Measurements from ENCODE around the gene RANBP9.

DNA sequence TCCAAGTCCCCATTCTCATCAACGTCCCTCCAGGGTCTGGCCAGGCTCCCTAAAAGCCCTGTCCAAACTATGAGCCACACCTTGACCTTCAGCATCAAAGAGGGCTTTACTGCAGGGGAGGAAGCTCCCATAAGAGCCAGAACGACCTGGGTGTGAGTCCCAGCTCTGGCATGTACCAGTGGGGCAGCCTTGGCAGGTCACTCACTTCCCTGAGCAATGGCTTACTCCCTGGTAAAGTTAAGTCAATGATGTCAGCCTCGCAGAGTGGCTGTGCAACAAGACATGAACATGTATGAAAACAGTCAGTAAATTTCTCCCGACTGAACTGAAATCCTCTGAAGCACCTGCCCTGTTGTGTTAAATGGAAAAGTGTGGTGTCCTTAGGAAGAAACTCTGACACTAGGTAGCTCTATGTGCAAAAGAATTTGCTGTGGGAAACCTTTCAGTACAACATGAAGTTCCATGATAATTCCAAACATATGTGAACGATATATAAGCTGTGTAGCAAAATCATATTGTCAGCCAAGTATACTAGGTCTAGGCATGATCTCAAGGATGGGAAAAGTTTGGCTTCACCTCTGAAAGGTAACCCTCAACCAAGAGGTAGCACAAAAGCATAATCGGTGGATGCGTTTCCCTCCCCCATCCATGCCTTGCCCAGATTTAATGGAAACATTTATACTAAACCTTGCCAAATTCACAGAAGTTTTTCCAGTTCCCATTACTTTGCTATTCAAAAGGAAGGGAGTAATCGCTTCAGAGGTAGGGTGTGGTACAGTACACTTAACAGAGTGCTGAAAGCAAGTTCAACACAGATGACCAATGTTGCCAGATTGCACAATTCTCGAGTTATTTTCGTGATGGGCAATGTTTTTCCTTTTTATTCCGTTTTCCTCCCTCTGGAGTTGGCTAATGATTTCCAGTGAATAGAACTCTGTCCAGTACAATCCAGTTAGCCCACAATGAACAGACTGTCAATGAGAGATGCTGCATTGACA lies 49.0 kb upstream of the RANBP9 start:
- TF ChIP-seq, protein P1, sequence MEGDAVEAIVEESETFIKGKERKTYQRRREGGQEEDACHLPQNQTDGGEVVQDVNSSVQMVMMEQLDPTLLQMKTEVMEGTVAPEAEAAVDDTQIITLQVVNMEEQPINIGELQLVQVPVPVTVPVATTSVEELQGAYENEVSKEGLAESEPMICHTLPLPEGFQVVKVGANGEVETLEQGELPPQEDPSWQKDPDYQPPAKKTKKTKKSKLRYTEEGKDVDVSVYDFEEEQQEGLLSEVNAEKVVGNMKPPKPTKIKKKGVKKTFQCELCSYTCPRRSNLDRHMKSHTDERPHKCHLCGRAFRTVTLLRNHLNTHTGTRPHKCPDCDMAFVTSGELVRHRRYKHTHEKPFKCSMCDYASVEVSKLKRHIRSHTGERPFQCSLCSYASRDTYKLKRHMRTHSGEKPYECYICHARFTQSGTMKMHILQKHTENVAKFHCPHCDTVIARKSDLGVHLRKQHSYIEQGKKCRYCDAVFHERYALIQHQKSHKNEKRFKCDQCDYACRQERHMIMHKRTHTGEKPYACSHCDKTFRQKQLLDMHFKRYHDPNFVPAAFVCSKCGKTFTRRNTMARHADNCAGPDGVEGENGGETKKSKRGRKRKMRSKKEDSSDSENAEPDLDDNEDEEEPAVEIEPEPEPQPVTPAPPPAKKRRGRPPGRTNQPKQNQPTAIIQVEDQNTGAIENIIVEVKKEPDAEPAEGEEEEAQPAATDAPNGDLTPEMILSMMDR (IDR thresholded peaks at IDR 0.05) = no peak
- TF ChIP-seq ZFX (IDR thresholded peaks at IDR 0.05; ENCODE audit: borderline replicate concordance) = no peak

All from 22Rv1 (cell line).